ENCODE data around the gene SLCO2A1. TPM values are rescaled to one million over a fixed set of nuclear protein-coding genes. Genes with fewer than 3 reads are reported as not detected.

SLCO2A1 gene
- total and polyA plus RNA-seq, 2 experiments from 2014 or later = 0.31 to 1.0 TPM

- TF ChIP-seq ZNF462 (CRISPR knock-in tag; IDR thresholded peaks at IDR 0.05) = no peak
- no peak for TF ChIP-seq REST (IDR thresholded peaks at IDR 0.05; ENCODE audit: unreplicated experiment)
- TF ChIP-seq EZH2phosphoT487 (IDR thresholded peaks at IDR 0.05; ENCODE audit: unreplicated experiment) = no peak
- TF ChIP-seq ETS1 (IDR thresholded peaks at IDR 0.05) = no peak
- no peak for TF ChIP-seq STAT1 (IDR thresholded peaks at IDR 0.05; ENCODE audit: unreplicated experiment)
- no peak for TF ChIP-seq JUNB (IDR thresholded peaks at IDR 0.05; ENCODE audit: unreplicated experiment)
- TF ChIP-seq POLR2AphosphoS5 (IDR thresholded peaks at IDR 0.05; ENCODE audit: low read depth) = no peak
- no peak for TF ChIP-seq ZNF331 (CRISPR knock-in tag; IDR thresholded peaks at IDR 0.05; ENCODE audit: low read depth)
- TF ChIP-seq EZH2 (IDR thresholded peaks at IDR 0.05; ENCODE audit: low read depth, unreplicated experiment) = no peak
These were observed 45.9 kb downstream of the SLCO2A1 start (continued) for GRCh38 chr3:133983576-133984560.

Measured in GM23338 (cell line).